Mesodermal cell (in vitro differentiated cells): ENCODE data around the gene PDCD7.

Source experiments
- H3K27ac ChIP-seq: 2 replicates; pipeline ENCODE4 v1.7.0; 2013; ENCODE audit warnings: mild to moderate bottlenecking, low read depth, low read length, moderate library complexity; ENCODE audit not compliant: severe bottlenecking
- H3K36me3 ChIP-seq: 2 replicates; pipeline ENCODE4 v1.7.1; 2013; ENCODE audit warnings: mild to moderate bottlenecking, low read length, moderate library complexity; ENCODE audit not compliant: control insufficient read depth, insufficient read depth
- H3K4me1 ChIP-seq: one replicate; pipeline ENCODE4 v1.7.1; 2013; ENCODE audit warnings: mild to moderate bottlenecking, low read length; ENCODE audit not compliant: insufficient read depth, control insufficient read depth, poor library complexity, severe bottlenecking
- H3K4me3 ChIP-seq: 2 replicates; pipeline ENCODE4 v1.7.0; 2013; ENCODE audit warnings: low read length, control low read depth, mild to moderate bottlenecking; ENCODE audit not compliant: insufficient read depth, poor library complexity, severe bottlenecking; ENCODE audit errors: extremely low read depth
- H3K9me3 ChIP-seq: 2 replicates; pipeline ENCODE4 v1.7.1; 2013; ENCODE audit warnings: mild to moderate bottlenecking, low read length, moderate library complexity; ENCODE audit not compliant: control insufficient read depth
- WGBS, 2 experiments: methylation state at CpG; one replicate each; pipeline ENCODE4 v1.1.5; 2013; ENCODE audit warnings: missing lambda C conversion rate in 2 of 2; ENCODE audit not compliant: insufficient coverage in 2 of 2; 5-methylcytosine and 5-hydroxymethylcytosine counted together

Gene PDCD7

DNA sequence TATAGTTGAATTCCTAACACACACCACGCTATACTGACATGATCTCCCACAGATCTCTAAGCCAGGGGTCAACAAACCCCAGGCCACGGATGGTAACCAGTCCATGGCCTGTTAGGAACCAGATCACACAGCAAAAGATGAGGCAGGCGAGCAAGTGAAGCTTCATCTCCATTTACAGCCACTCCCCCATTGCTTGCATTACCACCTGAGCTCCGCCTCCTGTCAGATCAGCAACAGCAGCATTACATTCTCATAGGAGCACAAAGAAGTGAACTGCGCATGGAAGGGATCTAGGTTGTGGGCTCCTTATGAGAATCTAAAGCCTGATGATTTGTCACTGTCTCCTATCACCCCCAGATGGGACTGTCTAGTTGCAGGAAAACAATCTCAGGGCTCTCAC, 2.7 kb downstream of the PDCD7 start:
- WGBS, 2 experiments = 86 to 90% methylated on average over 3 of the region's 5 CpGs
- H3K4me1 ChIP-seq = no peaks in the 10 kb centered on the region
- H3K36me3 ChIP-seq = peaks cover 49% of the 10 kb centered on the region
- H3K27ac ChIP-seq = no peak overlapping the region
- H3K4me3 ChIP-seq = no peak overlapping the region
- no peaks in the 10 kb centered on the region for H3K9me3 ChIP-seq

DNA sequence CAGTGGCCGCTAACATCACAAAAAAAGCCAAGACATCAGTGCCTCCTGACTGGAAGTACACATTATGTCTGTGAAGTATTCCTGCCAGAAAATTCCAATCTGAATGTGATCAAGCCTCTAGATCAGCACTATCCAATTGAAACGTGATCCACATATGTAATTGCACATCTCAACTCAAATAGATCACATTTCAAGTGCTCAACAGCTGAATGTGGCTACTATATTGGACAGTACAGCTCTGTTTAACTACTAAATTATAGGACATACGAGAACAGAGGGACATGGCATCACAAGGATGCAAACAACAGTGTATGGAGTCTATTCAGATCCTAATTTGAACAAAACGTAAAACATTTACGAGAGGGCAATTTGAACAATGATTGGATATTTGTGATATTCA, 18.1 kb downstream of the PDCD7 start:
- 90 to 92% methylated on average over 3 to 4 of the region's 5 CpGs for WGBS, 2 experiments
- H3K36me3 ChIP-seq = peaks cover 80% of the 10 kb centered on the region
- H3K27ac ChIP-seq = no peak overlapping the region
- H3K4me3 ChIP-seq = no peak overlapping the region
- H3K9me3 ChIP-seq = no peaks in the 10 kb centered on the region
- H3K4me1 ChIP-seq = no peaks in the 10 kb centered on the region

DNA sequence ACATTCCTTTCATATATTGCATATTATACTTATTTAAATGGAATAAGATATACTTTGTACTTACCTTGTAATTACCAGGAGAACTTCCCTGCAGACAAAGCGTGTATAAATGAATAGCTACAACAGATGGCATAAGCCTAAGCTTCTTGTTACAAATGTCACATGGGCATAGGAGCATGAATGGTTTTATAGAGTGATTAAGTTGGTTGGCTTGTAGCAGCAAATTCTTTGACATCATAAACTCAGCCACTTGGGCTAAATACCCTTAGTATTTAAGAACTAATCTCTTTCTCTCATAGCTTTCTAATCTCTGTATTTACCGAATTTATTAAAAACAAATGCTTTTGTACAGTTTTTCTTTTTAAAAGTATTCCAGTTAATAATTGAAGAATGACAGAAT, 18.5 kb downstream of the PDCD7 start, which contains the start of gene UBAP1L:
UBAP1L (minus strand) TSS at position 115 of the 400 bp plus-strand sequence. CDS start 8,985 bp downstream, outside the sequence.
- no peaks in the 10 kb centered on the region for H3K9me3 ChIP-seq
- H3K4me1 ChIP-seq = no peaks in the 10 kb centered on the region
- no peak within 1 kb of the TSS for H3K27ac ChIP-seq
- no peak within 1 kb of the TSS for H3K4me3 ChIP-seq
- H3K36me3 ChIP-seq = peaks cover 76% of the 10 kb centered on the region
- 100% methylated on average over 1 of the region's 2 CpGs; no CpG with 5 or more reads in 1 of the 2 experiments for WGBS, 2 experiments

DNA sequence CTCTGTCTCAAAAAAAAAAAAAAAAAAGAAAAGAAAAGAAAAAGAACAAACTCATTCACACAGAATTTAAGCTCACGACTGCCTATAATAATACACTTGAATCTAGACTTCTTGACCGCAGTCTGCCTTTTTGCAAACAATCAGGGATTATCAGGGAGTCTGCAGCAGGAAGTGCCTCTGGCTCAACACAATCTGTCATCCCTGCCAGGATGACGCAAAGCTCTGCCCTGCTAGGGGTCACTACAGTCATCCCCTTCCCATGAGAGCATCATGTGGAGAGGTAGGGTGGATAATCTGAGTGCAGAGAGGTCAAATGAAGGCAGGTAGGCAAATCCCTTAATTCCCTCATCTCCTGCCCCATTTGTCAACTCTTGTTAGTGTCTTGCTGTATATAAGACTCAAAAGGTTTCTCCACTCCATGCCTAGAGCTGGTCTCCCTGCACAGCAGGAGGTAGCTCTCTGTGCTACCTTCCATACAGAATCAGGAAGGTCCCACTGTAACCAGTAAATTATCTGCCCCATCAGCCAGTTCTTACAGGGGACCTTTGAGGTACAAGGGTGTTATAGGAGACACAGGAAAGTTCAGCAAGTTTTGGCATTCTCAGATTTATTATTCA, 22.8 kb downstream of the PDCD7 start:
- Histone ChIP-seq H3K36me3 (peaks cover 41% of the 10 kb centered on the region), H3K27ac (no peak overlapping the region), H3K4me3 (no peak overlapping the region), H3K4me1 (no peaks in the 10 kb centered on the region), H3K9me3 (no peaks in the 10 kb centered on the region)
- WGBS, 2 experiments = 84 to 97% methylated on average over 2 of the region's 3 CpGs

DNA sequence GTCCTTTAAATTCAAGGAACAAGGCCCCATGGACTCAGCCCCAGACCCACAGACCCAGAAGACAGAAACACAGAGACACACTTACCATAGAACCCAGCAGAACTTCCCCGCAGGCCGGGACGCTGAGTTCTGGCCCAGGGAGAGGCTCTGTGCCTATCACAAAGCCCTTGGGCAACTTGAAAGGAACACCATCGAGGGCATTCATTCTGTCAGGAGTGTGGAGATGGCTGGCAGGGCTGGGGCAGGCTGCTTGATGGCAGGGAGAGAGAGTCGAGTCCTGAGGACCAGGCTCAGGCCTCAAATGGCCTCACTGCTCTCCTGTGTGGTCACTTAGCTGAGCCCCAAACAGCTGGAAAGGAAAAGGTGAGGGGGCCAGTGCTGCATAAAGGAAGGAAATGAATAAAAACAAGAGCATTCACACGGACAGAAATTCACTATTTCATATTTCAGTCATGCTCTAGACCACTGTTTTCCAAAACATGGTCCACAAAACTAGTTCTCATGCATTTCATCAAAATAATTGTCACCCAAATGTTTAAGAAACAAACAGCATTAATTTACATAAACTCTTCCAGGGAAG, 27.5 kb downstream of the PDCD7 start:
- WGBS, 2 experiments = 84 to 97% methylated on average over 3 to 6 of the region's 6 CpGs
- Histone ChIP-seq H3K36me3 (peaks cover 21% of the 10 kb centered on the region), H3K4me3 (no peak overlapping the region), H3K4me1 (no peaks in the 10 kb centered on the region), H3K27ac (no peak overlapping the region), H3K9me3 (no peaks in the 10 kb centered on the region)

DNA sequence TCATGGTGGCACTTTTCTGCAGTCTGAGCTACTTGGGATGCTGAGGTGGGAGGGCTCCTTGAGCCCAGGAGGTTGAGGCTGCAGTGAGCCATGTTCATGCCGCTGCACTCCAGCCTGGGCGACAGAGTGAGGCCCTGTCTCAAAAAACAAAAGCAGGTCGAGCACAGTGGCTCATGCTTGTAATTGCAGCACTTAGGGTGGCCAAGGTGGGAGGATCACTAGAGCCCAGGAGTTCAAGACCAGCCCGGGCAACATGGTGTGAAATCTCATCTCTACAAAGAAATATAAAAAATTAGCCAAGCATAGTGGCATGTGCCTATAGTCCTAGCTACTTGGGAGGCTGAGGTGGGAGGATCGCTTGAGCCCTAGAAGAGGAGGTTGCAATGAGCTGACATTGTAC, 28.6 kb downstream of the PDCD7 start:
- no peak overlapping the region for H3K27ac ChIP-seq
- no peaks in the 10 kb centered on the region for H3K9me3 ChIP-seq
- no peak overlapping the region for H3K4me3 ChIP-seq
- H3K36me3 ChIP-seq = peaks cover 30% of the 10 kb centered on the region
- WGBS, 2 experiments = 86 to 96% methylated on average over 3 of the region's 5 CpGs
- H3K4me1 ChIP-seq = no peaks in the 10 kb centered on the region

DNA sequence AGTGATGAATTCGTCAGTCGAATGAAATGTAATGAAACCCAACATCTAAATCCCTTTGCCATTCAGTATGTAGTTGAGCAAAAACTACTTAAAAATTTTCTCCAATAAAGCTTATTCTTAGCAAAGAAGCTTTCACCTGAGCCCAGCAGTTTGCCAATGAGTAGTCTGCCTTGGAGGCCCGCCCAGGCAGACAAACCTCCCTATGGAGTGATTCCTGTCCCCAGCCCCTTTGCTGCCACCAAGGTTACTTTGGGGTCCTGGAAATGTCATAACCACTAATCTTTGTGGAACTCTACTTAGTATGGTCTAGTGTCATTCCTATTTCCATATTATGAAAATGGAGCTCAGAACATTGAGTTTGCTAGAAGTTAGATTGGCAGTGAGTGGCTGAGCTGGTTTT, 30.7 kb downstream of the PDCD7 start:
- no peak overlapping the region for H3K4me3 ChIP-seq
- WGBS, 2 experiments = 84 to 100% methylated on average over 3 of the region's 3 CpGs

DNA sequence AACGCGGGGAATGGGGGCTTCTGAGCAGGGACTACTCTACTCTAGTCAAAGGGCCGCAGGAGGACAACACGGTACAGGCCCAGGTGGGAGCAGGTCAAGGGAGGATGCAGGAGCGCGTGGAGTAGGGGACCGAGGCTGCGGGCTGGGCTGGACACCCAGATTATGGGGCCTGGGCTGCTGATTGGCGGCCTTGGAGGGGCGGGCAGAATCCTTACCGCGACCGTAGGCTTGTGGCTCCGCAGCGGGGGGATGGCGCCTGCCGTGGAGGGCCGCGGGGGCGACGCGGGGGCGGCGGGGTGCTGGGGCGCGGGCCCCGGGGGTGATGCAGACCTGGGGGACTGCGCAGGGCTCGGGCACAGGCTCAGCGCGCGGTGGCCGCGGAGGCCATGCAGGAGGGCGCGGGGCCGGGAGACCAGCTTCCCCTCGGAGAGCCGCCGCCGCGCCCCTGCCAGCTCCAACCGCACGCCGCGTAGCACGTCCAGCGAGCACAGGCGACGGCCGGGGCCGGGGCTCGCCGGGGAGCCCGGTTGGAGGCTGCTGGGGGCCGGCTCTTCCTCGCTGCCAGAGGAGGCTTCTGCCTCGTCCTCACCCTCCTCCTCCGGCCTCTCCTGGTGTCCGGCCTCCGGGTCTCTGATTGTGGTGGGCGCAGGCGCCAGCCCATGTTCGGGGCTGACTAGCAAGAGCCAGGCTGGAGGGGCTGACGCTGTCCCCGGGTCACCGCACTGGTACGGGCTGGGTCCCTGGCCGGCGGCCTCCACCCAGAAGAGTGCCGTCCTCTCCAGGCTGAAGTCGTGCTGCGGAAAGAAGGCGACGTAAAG, 31.5 kb downstream of the PDCD7 start:
- no peak overlapping the region for H3K27ac ChIP-seq
- no peaks in the 10 kb centered on the region for H3K4me1 ChIP-seq
- no peak overlapping the region for H3K4me3 ChIP-seq
- no peaks in the 10 kb centered on the region for H3K9me3 ChIP-seq
- H3K36me3 ChIP-seq = peaks cover 55% of the 10 kb centered on the region
- 67 to 80% methylated on average over 50 to 72 of the region's 75 CpGs for WGBS, 2 experiments

More for the DNA sequence above, 30.7 kb downstream of the PDCD7 start:
- Histone ChIP-seq H3K36me3 (peaks cover 49% of the 10 kb centered on the region), H3K4me1 (no peaks in the 10 kb centered on the region), H3K9me3 (no peaks in the 10 kb centered on the region), H3K27ac (no peak overlapping the region)

DNA sequence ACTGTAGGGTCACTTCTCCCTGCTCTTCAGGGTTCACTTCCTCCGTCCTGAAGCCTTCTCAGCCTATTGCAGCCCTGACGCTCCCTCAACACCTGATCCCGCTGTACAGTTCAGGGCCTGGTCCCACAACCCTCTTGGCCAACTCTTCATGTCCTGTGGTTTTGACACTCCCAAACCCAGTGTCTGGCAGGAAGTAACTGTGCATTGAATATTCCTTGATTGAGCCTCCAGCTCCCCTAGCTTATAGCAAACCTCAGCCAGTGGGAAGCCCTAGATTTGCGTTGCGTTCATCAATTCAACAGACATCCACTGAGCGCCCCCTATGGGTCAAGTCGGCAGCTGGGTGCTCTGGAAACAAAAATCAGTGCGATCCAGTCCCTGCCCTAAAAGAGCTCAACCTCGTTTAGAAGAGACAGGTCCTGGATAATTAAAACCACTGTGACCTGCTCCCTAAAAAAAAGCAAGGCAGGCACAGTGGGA, 32.2 kb downstream of the PDCD7 start:
- 46 to 49% methylated on average over 9 of the region's 9 CpGs for WGBS, 2 experiments
- no peak overlapping the region for H3K4me3 ChIP-seq
- H3K4me1 ChIP-seq = no peaks in the 10 kb centered on the region
- H3K9me3 ChIP-seq = no peaks in the 10 kb centered on the region
- H3K36me3 ChIP-seq = peaks cover 53% of the 10 kb centered on the region
- H3K27ac ChIP-seq = no peak overlapping the region

DNA sequence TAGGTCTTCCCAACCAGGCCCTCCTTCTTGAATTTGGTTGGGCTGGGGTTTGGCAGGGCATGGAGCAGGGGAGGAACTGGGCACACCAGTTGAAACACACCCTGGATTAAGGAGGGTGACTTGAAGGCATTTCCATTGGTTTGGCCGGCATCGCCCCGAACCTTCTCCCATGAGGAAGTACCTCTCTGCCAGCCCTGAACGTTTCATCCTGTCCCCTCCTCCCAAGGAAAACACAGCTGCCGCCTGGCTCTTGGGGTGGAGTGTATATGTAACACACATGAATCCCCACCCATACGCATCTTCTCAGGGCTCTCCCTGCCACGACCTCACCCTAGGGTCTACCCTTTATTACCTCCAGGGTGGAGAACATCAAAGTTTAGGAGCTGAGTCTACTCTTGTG, 33.2 kb downstream of the PDCD7 start:
- no peaks in the 10 kb centered on the region for H3K9me3 ChIP-seq
- 100% methylated on average over 2 of the region's 7 CpGs; no CpG with 5 or more reads in 1 of the 2 experiments for WGBS, 2 experiments
- no peak overlapping the region for H3K4me3 ChIP-seq

More for the DNA sequence above, 33.2 kb downstream of the PDCD7 start:
- Histone ChIP-seq H3K27ac (no peak overlapping the region), H3K4me1 (no peaks in the 10 kb centered on the region), H3K36me3 (peaks cover 46% of the 10 kb centered on the region)
